Measurements from ENCODE around the gene PICALM. TPM values are rescaled to one million over a fixed set of nuclear protein-coding genes. Genes with fewer than 3 reads are reported as not detected.

Gene PICALM
- total and polyA plus RNA-seq, 9 of the 15 experiments (the other 6 are each of a cell fraction or from before 2014, with no cell fraction given): 41.3 to 990 (median 309) TPM

DNA sequence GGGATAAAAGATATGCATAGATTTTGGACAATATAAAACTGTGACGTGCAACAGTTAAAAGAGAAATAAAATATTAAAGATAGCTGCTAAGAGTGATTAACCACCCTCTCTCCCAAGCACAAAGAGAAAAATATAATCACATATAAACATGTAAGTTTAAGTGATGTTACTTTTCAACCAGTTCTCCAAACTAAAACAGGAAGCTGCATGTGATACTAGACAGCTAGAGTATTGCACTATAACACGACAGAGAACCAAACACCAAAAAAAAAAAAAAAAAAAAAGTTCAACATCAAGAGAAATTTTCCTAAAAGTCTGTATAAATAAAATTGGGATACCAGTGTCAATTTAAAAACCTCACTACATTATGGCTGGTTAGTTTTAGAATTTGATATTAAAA, 79.1 kb downstream of the PICALM start:
- Histone ChIP-seq H4K20me1 (replicated peaks; ENCODE audit: control insufficient read depth, insufficient read depth, low read length) (no peaks in the 10 kb centered on the region), H3K79me2 (ENCODE audit: control insufficient read depth, insufficient read depth, low read length) (peaks cover 35% of the 10 kb centered on the region; the same call in 2 of the 3 replicates), H3K27ac (ENCODE audit: extremely low read depth, low read depth, low read length) (no peak overlapping the region), H3K9me1 (ENCODE audit: control insufficient read depth, insufficient read depth, low read length) (no peaks in the 10 kb centered on the region), H3K9me3 (replicated peaks; ENCODE audit: control insufficient read depth, insufficient read depth, low read depth, low read length) (no peaks in the 10 kb centered on the region), H3K4me1 (replicated peaks in 1 of 2; ENCODE audit: control insufficient read depth in 2 of 2, insufficient read depth in 2 of 2, low read length in 2 of 2) (no peaks in the 10 kb centered on the region), H3K9ac (ENCODE audit: insufficient read depth in 1 of 2, low read depth in 2 of 2, low read length in 2 of 2) (no peak overlapping the region), H3K36me3 (ENCODE audit: control insufficient read depth, insufficient read depth, low read length) (peaks cover 90% of the 10 kb centered on the region), H3K4me2 (ENCODE audit: insufficient read depth, low read length) (no peak overlapping the region), H3K27me3 (ENCODE audit: control insufficient read depth in 2 of 2, insufficient read depth in 2 of 2, low read length in 2 of 2) (no peaks in the 10 kb centered on the region), H3K4me3 (no peak overlapping the region), H2AFZ (ENCODE audit: low read depth, low read length) (no peak overlapping the region)
- no peak for ATAC-seq
- POLR2A ChIA-PET: interaction anchor here (0.5 kb wide), 1 partner anchor 20 kb away, joined by 4 read pairs; no protein-coding TSS in a partner anchor
- no TSS peak for BruUV-seq (replicated peaks)
- CTCF ChIA-PET (ENCODE audit: low intra/inter-chr PET ratio): no interaction called here
- in situ Hi-C loops (cut with MboI): no loop called here
- no peak for DNase-seq (ENCODE audit: extremely low read depth in 1 of 4, low spot score in 3 of 4)
- intact Hi-C loops (cut with micrococcal nuclease): no loop called here
- WGBS (ENCODE audit: insufficient coverage, low coverage, missing lambda C conversion rate): 77% methylated on average over 2 of the region's 2 CpGs
- no peak for FAIRE-seq
- TF ChIP-seq ZNF408 (CRISPR knock-in tag; IDR thresholded peaks at IDR 0.05; ENCODE audit: low read depth): no peak
- no peak for TF ChIP-seq HCFC1 (IDR thresholded peaks at IDR 0.05; ENCODE audit: low read depth, low read length)
- TF ChIP-seq MXI1 (IDR thresholded peaks at IDR 0.05; ENCODE audit: low read depth, low read length): no peak
- no peak for TF ChIP-seq TGIF2 (CRISPR knock-in tag; IDR thresholded peaks at IDR 0.05)
- TF ChIP-seq, protein P1, sequence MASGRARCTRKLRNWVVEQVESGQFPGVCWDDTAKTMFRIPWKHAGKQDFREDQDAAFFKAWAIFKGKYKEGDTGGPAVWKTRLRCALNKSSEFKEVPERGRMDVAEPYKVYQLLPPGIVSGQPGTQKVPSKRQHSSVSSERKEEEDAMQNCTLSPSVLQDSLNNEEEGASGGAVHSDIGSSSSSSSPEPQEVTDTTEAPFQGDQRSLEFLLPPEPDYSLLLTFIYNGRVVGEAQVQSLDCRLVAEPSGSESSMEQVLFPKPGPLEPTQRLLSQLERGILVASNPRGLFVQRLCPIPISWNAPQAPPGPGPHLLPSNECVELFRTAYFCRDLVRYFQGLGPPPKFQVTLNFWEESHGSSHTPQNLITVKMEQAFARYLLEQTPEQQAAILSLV (tag; IDR thresholded peaks at IDR 0.05): no peak
- TF ChIP-seq MCM3 (IDR thresholded peaks at IDR 0.05): no peak
- TF ChIP-seq, protein P2, sequence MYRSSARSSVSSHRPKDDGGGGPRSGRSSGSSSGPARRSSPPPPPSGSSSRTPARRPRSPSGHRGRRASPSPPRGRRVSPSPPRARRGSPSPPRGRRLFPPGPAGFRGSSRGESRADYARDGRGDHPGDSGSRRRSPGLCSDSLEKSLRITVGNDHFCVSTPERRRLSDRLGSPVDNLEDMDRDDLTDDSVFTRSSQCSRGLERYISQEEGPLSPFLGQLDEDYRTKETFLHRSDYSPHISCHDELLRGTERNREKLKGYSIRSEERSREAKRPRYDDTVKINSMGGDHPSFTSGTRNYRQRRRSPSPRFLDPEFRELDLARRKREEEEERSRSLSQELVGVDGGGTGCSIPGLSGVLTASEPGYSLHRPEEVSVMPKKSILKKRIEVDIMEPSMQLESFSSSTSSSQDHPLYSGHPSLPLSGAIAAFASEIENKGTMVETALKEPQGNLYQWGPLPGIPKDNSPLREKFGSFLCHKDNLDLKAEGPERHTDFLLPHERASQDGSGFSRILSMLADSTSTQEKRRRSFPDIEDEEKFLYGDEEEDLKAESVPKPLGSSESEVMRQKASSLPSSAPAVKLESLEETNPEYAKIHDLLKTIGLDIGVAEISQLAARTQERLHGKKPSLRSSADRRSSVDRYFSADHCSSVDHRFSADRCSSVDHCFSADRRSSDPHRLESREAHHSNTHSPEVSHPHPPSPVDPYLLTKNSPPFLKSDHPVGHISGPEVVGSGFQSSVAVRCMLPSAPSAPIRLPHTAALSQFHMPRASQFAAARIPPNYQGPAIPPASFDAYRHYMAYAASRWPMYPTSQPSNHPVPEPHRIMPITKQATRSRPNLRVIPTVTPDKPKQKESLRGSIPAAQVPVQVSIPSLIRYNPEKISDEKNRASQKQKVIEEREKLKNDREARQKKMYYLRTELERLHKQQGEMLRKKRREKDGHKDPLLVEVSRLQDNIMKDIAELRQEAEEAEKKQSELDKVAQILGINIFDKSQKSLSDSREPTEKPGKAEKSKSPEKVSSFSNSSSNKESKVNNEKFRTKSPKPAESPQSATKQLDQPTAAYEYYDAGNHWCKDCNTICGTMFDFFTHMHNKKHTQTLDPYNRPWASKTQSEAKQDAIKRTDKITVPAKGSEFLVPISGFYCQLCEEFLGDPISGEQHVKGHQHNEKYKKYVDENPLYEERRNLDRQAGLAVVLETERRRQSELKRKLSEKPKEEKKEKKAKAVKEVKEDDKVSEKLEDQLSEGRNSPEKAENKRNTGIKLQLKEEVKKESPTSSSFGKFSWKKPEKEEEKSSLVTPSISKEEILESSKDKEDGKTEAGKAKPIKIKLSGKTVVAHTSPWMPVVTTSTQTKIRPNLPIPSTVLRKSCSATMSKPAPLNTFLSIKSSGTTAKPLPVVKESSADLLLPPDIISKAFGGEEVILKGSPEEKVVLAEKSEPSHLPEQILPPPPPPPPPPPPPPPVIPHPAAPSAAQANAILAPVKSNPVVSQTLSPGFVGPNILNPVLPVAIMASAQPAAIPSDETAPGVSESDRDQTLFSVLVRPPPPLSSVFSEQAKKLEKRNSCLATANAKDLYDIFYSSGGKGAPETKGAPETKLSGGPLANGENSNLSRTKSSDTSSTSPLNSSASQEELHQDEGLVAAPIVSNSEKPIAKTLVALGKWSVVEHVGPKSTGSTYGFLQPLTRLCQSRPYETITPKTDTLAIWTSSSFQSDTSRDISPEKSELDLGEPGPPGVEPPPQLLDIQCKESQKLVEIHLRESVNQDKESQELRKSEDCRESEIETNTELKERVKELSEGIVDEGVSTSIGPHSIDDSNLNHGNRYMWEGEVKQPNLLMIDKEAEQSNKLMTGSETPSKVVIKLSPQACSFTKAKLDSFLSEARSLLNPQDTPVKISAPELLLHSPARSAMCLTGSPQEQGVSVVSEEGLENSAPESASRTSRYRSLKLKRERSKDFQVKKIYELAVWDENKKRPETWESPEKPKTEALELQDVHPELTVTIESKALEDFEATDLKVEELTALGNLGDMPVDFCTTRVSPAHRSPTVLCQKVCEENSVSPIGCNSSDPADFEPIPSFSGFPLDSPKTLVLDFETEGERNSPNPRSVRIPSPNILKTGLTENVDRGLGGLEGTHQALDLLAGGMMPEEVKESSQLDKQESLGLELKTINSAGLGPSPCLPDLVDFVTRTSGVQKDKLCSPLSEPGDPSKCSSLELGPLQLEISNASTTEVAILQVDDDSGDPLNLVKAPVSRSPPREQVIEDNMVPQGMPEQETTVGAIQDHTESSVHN (IDR thresholded peaks at IDR 0.05; ENCODE audit: borderline replicate concordance in 1 of 2, low read depth in 1 of 2): no peak
- no peak for TF ChIP-seq GATAD2B (IDR thresholded peaks at IDR 0.05; ENCODE audit: borderline replicate concordance)
- TF ChIP-seq SRSF1 (IDR thresholded peaks at IDR 0.05; ENCODE audit: low read depth, low read length): no peak
- TF ChIP-seq HIVEP1 (CRISPR knock-in tag; IDR thresholded peaks at IDR 0.05): no peak
- TF ChIP-seq DPF2 (IDR thresholded peaks at IDR 0.05): no peak
- TF ChIP-seq ZNF146 (CRISPR knock-in tag; IDR thresholded peaks at IDR 0.05; ENCODE audit: unreplicated experiment): no peak
- TF ChIP-seq, protein P3, sequence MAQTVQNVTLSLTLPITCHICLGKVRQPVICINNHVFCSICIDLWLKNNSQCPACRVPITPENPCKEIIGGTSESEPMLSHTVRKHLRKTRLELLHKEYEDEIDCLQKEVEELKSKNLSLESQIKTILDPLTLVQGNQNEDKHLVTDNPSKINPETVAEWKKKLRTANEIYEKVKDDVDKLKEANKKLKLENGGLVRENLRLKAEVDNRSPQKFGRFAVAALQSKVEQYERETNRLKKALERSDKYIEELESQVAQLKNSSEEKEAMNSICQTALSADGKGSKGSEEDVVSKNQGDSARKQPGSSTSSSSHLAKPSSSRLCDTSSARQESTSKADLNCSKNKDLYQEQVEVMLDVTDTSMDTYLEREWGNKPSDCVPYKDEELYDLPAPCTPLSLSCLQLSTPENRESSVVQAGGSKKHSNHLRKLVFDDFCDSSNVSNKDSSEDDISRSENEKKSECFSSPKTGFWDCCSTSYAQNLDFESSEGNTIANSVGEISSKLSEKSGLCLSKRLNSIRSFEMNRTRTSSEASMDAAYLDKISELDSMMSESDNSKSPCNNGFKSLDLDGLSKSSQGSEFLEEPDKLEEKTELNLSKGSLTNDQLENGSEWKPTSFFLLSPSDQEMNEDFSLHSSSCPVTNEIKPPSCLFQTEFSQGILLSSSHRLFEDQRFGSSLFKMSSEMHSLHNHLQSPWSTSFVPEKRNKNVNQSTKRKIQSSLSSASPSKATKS (CRISPR knock-in tag; IDR thresholded peaks at IDR 0.05): no peak

Measured in K562 (cell line).